K562 (cell line): ENCODE measurements around the gene CORO6. TPM values are rescaled to one million over a fixed set of nuclear protein-coding genes. Genes with fewer than 3 reads are reported as not detected.

ENCODE experiments used
- ATAC-seq: fragments of 200-7000 bp; cut with Tn5 transposase; 3 replicates; pipeline ENCODE4 v1.9.1; 2020; ENCODE audit warnings: moderate library complexity
- BruUV-seq: library from RNA; stranded (reverse); fragments of 400-500 nt; replicated peaks from 2 replicates; lab custom pipeline; 2021; lab: Mats Ljungman, UMichigan
- CTCF ChIA-PET: fragments of 300-600 bp; formaldehyde crosslinking; extraction: SDS; loops from one replicate; lab custom pipeline; 2021; ENCODE audit warnings: low intra/inter-chr PET ratio; lab: Yijun Ruan, JAX
- POLR2A ChIA-PET: fragments of 300-600, 350-650 bp; sonication (Branson Sonifier 250); formaldehyde crosslinking; extraction: SDS; loops from one replicate; lab custom pipeline; 2021; ENCODE audit warnings: antibody characterized with exemption, inconsistent platforms; lab: Yijun Ruan, JAX
- DNase-seq, 4 experiments: peaks; one replicate each; pipeline versions ENCODE4 v3.0.0 to v3.0.0-alpha.2; 2011 to 2018; ENCODE audit warnings: low spot score in 3 of 4, mixed read lengths in 3 of 4; ENCODE audit errors: extremely low read depth in 1 of 4
- FAIRE-seq: peaks from 2 replicates; lab custom pipeline; 2011; peaks lifted over from hg19 to GRCh38; lab: Jason Lieb, UNC
- H2AFZ ChIP-seq: 2 replicates; pipeline ENCODE4 v1.6.0; 2011; ENCODE audit warnings: low read depth, low read length, control low read depth, inconsistent platforms
- H3K27ac ChIP-seq: fragments of 200-600 bp; 3 replicates; pipeline ENCODE4 v1.8.0; 2011; ENCODE audit warnings: low read depth, mild to moderate bottlenecking, control low read depth, inconsistent platforms, low read length, moderate library complexity, mixed read lengths; ENCODE audit errors: extremely low read depth
- H3K27me3 ChIP-seq, 2 experiments: fragments of 300-600 bp in 1 of 2; 2 replicates in 1 of 2; 3 replicates in 1 of 2; pipeline versions ENCODE4 v1.6.0 to v1.8.0; 2011; ENCODE audit warnings: inconsistent platforms in 2 of 2, low read length in 2 of 2, mild to moderate bottlenecking in 1 of 2, mixed read lengths in 1 of 2, moderate library complexity in 1 of 2; ENCODE audit not compliant: control insufficient read depth in 2 of 2, insufficient read depth in 2 of 2
- H3K36me3 ChIP-seq: fragments of 300-600 bp; 3 replicates; pipeline ENCODE4 v1.8.0; 2011; ENCODE audit warnings: mild to moderate bottlenecking, low read length, inconsistent platforms; ENCODE audit not compliant: control insufficient read depth, insufficient read depth
- H3K4me1 ChIP-seq, 2 experiments: fragments of 200-600 bp in 1 of 2; replicated peaks in 1 of 2; 2 replicates in 1 of 2; 3 replicates in 1 of 2; pipeline versions ENCODE4 v1.5.1 to v1.8.0; 2011; ENCODE audit warnings: inconsistent platforms in 2 of 2, low read length in 2 of 2, mild to moderate bottlenecking in 1 of 2, mixed read lengths in 1 of 2, moderate library complexity in 1 of 2; ENCODE audit not compliant: control insufficient read depth in 2 of 2, insufficient read depth in 2 of 2
- H3K4me2 ChIP-seq: 2 replicates; pipeline ENCODE4 v1.6.1; 2011; ENCODE audit warnings: low read length, control low read depth, inconsistent platforms, mixed read lengths; ENCODE audit not compliant: insufficient read depth
- H3K4me3 ChIP-seq: fragments of 200-600 bp; sonication (generic), shearing (Covaris generic); 2 replicates; pipeline ENCODE4 v1.5.1; 2016; ENCODE audit warnings: control low read depth, inconsistent platforms
- H3K79me2 ChIP-seq: fragments of 200-600 bp; 3 replicates; pipeline ENCODE4 v1.8.0; 2011; ENCODE audit warnings: low read length, inconsistent platforms; ENCODE audit not compliant: control insufficient read depth, insufficient read depth
- H3K9ac ChIP-seq, 2 experiments: 2 replicates each; pipeline versions ENCODE4 v1.6.0 to v1.6.1; 2011; ENCODE audit warnings: low read depth in 2 of 2, low read length in 2 of 2, control low read depth in 1 of 2, inconsistent platforms in 1 of 2, mild to moderate bottlenecking in 1 of 2, mixed read lengths in 1 of 2; ENCODE audit not compliant: insufficient read depth in 1 of 2
- H3K9me1 ChIP-seq: one replicate; pipeline ENCODE4 v1.6.0; 2011; ENCODE audit warnings: inconsistent platforms, mild to moderate bottlenecking, low read length, moderate library complexity; ENCODE audit not compliant: control insufficient read depth, insufficient read depth
- H3K9me3 ChIP-seq: replicated peaks from 2 replicates; pipeline ENCODE4 v1.5.1; 2011; ENCODE audit warnings: low read depth, low read length, inconsistent platforms; ENCODE audit not compliant: control insufficient read depth, insufficient read depth
- H4K20me1 ChIP-seq: replicated peaks from 2 replicates; pipeline ENCODE4 v1.6.1; 2011; ENCODE audit warnings: low read length, inconsistent platforms, mixed read lengths; ENCODE audit not compliant: control insufficient read depth, insufficient read depth
- ATF3 ChIP-seq, 2 experiments: fragments of 450-650 bp in 1 of 2; sonication (generic) in 1 of 2; formaldehyde crosslinking in 1 of 2; IDR thresholded peaks in 1 of 2; conservative IDR thresholded peaks in 1 of 2; 2 replicates each; pipeline versions ENCODE4 v1.6.1 to v1.8.1; 2016 to 2023; ENCODE audit warnings: mild to moderate bottlenecking in 2 of 2, moderate library complexity in 2 of 2, inconsistent platforms in 1 of 2, missing genetic modification reagents in 1 of 2
- BACH1 ChIP-seq: fragments of 200-800 bp; sonication (Bioruptor generic); IDR thresholded peaks from 2 replicates; pipeline ENCODE4 v1.6.1; 2016; ENCODE audit warnings: missing genetic modification characterization, missing compliant biosample characterization
- CREM ChIP-seq: IDR thresholded peaks from 2 replicates; pipeline ENCODE4 v1.6.1; 2014; ENCODE audit warnings: antibody characterized with exemption, low read depth
- FOSL1 ChIP-seq: fragments of 200-800 bp; sonication (Bioruptor generic); conservative IDR thresholded peaks from 2 replicates; pipeline ENCODE4 v1.6.1; 2016; ENCODE audit warnings: missing genetic modification characterization, missing compliant biosample characterization
- HDAC1 ChIP-seq, 2 experiments: fragments of 450-650 bp; IDR thresholded peaks; 2 replicates each; pipeline ENCODE4 v1.6.1; 2016 to 2017; ENCODE audit warnings: inconsistent platforms in 1 of 2, mild to moderate bottlenecking in 1 of 2, moderate library complexity in 1 of 2
- HDAC3 ChIP-seq: fragments of 450-650 bp; IDR thresholded peaks from 2 replicates; pipeline ENCODE4 v1.6.1; 2018; ENCODE audit warnings: borderline replicate concordance, mild to moderate bottlenecking, moderate library complexity; ENCODE audit not compliant: partially characterized antibody
- NR2C2 ChIP-seq, 2 experiments: fragments of 200-800 bp in 1 of 2; sonication (Bioruptor generic) in 1 of 2; sonication (generic) in 1 of 2; formaldehyde crosslinking in 1 of 2; IDR thresholded peaks; 2 replicates each; pipeline versions ENCODE4 v1.6.1 to v1.8.0; 2016 to 2022; ENCODE audit warnings: mild to moderate bottlenecking in 1 of 2, missing compliant biosample characterization in 1 of 2, missing genetic modification characterization in 1 of 2, missing genetic modification reagents in 1 of 2
- SMARCE1 ChIP-seq: fragments of 450-650 bp; IDR thresholded peaks from 2 replicates; pipeline ENCODE4 v1.7.1; 2016; ENCODE audit warnings: mild to moderate bottlenecking
- ZNF592 ChIP-seq: fragments of 450-650 bp; IDR thresholded peaks from 2 replicates; pipeline ENCODE4 v1.6.1; 2017; ENCODE audit warnings: antibody characterized with exemption, mild to moderate bottlenecking
- ZNF639 ChIP-seq, 2 experiments: fragments of 200-800 bp in 1 of 2; sonication (Bioruptor generic) in 1 of 2; sonication (generic) in 1 of 2; formaldehyde crosslinking in 1 of 2; IDR thresholded peaks in 1 of 2; conservative IDR thresholded peaks in 1 of 2; 2 replicates each; pipeline versions ENCODE4 v1.5.0 to v1.6.1; 2016 to 2020; ENCODE audit warnings: missing compliant biosample characterization in 1 of 2, missing genetic modification characterization in 1 of 2, missing genetic modification reagents in 1 of 2
- WGBS: fragments of 100-300 bp; shearing (Covaris generic); methylation state at CpG from one replicate; pipeline ENCODE4 v1.1.6; 2016; ENCODE audit warnings: low coverage, mixed read lengths; ENCODE audit not compliant: insufficient coverage; ENCODE audit errors: missing lambda C conversion rate; 5-methylcytosine and 5-hydroxymethylcytosine counted together
- in situ Hi-C: fragments of 300-500 bp; cut with MboI; formaldehyde crosslinking; loops from 4 replicates; pipeline ENCODE4 v1.15.0; 2018; ENCODE audit warnings: inconsistent platforms, mixed read lengths
- intact Hi-C: fragments of 100-400 bp; cut with micrococcal nuclease; formaldehyde crosslinking; loops from 2 replicates; pipeline ENCODE4 v1.14.2; 2022
- polyA plus RNA-seq, 8 experiments: library from polyadenylated mRNA; depleted of rRNA in 4 of 8; stranded (reverse) in 5 of 8; unstranded in 3 of 8; fragments of >200 nt; fragmentation: Nextera tagmentation in 2 of 8; fragmentation: Illumina TruSeq in 1 of 8; extraction: Ambion mirVana in 2 of 8; extraction: Trizol in 1 of 8; gene quantifications; 2 replicates each; pipeline versions ENCODE4 v1.2.1 to v1.2.3, GENCODE V29; 2011 to 2014; ENCODE audit warnings: inconsistent platforms in 1 of 8, missing spikeins in 1 of 8
- total RNA-seq, 7 experiments: library from RNA; depleted of rRNA in 6 of 7; stranded (reverse); fragments of >200 nt in 6 of 7; fragmentation: Illumina TruSeq in 2 of 7; extraction: Trizol in 2 of 7; gene quantifications; 2 replicates each; pipeline versions ENCODE4 v1.2.1 to v1.2.3, GENCODE V29; 2011 to 2021; ENCODE audit warnings: low replicate concordance in 1 of 7

The CORO6 gene
- total and polyA plus RNA-seq, 9 of the 15 experiments (the other 6 are each of a cell fraction or from before 2014, with no cell fraction given), result 0.04 to 11.9 (median 2.4) TPM

- peaks cover 10 to 51% of the 10 kb centered on the region in 2 experiments for H3K4me1 ChIP-seq
- H3K9me1 ChIP-seq, result no peaks in the 10 kb centered on the region
- FAIRE-seq (no peak), ATAC-seq (peak; percentile 48; the same call in 2 of the 3 replicates), DNase-seq (peak; percentile 27 to 43 (median 32))
- no peaks in the 10 kb centered on the region for H3K27me3 ChIP-seq
- ChIA-PET CTCF (no interaction called here), POLR2A (interaction anchor here (0.9 to 1.3 kb wide), 3 partner anchors 10 to 19 kb away, joined by 3 to 5 read pairs (median 3); no protein-coding TSS in a partner anchor)
- H3K79me2 ChIP-seq, result no peaks in the 10 kb centered on the region
- H3K4me3 ChIP-seq, result no peak overlapping the region
- 5% methylated on average over 2 of the region's 2 CpGs for WGBS
- peaks cover 10% of the 10 kb centered on the region; the same call in 2 of the 3 replicates for H3K36me3 ChIP-seq
- H3K9me3 ChIP-seq, result no peaks in the 10 kb centered on the region
- in situ Hi-C loops (no loop called here), intact Hi-C loops (no loop called here)
- H4K20me1 ChIP-seq, result no peaks in the 10 kb centered on the region
- no TSS peak for BruUV-seq
- peak overlapping the region; percentile 56 for H3K27ac ChIP-seq
- H3K4me2 ChIP-seq, result no peak overlapping the region; the same call in 1 of the 2 replicates
- peak overlapping the region in 1 of 2 experiments; percentile 22; a peak in 1 of 4 replicates for H3K9ac ChIP-seq
- peak overlapping the region; percentile 49 for H2AFZ ChIP-seq
- TF ChIP-seq ZNF592 (peak; percentile 72), FOSL1 (tag) (peak; percentile 95), CREM (no peak), HDAC3 (peak; percentile 46), ATF3 (IDR thresholded peaks at IDR 0.05) (peak; percentile 66), ATF3 (CRISPR knock-in tag; conservative IDR thresholded peaks at IDR 0.05) (no peak), NR2C2 (CRISPR knock-in tag; IDR thresholded peaks at IDR 0.05) (no peak), NR2C2 (tag; IDR thresholded peaks at IDR 0.05) (0 out of 2 replicates have a peak, but pooled peaks have one; percentile 25), BACH1 (peak; percentile 17; the same call in 1 of the 2 replicates), HDAC1 (IDR thresholded peaks at IDR 0.05) (no peak), SMARCE1 (peak; percentile 65; the same call in 1 of the 2 replicates), ZNF639 (CRISPR knock-in tag; conservative IDR thresholded peaks at IDR 0.05 in 1 of 2, IDR thresholded peaks at IDR 0.05 in 1 of 2) (0 out of 4 replicates have a peak, but pooled peaks of 1 of the 2 experiments have one; percentile 37)
Measured at GRCh38 chr17:29664743-29665480, 42.2 kb upstream of the CORO6 start.
